ENCODE measurements around the gene ACOT9. TPM values are rescaled to one million over a fixed set of nuclear protein-coding genes. Genes with fewer than 3 reads are reported as not detected.
"Not testable (repeated sequence)": the region's sequence is repeated elsewhere in the genome, so short reads cannot be mapped to it uniquely, and the experiment has no call there.

ACOT9 gene
- 75.4 and 85.5 TPM in 2 replicates for total RNA-seq (2014; rRNA removed; shearing (Covaris generic))

GRCh38 chrX:23742697-23743622 is at the start of gene ACOT9:
Gene ACOT9 (minus strand): TSS chrX:23743276. CDS start chrX:23743144, 132 bp downstream.
- DNase-seq (ENCODE audit: low read depth), result peak; percentile 93

GRCh38 chrX:23790155-23790497 is 47.0 kb upstream of the ACOT9 start:
- no peak for DNase-seq (ENCODE audit: low read depth)

- no peak for DNase-seq (ENCODE audit: low read depth)
These were observed 46.5 kb upstream of the ACOT9 start for GRCh38 chrX:23789386-23790154.

- no peak for DNase-seq (ENCODE audit: low read depth)
These were observed 45.9 kb upstream of the ACOT9 start for GRCh38 chrX:23788946-23789345.

GRCh38 chrX:23788521-23788920 is 45.4 kb upstream of the ACOT9 start:
- no peak for DNase-seq (ENCODE audit: low read depth)

GRCh38 chrX:23787745-23788118 is 44.7 kb upstream of the ACOT9 start:
- no peak for DNase-seq (ENCODE audit: low read depth)

- no peak for DNase-seq (ENCODE audit: low read depth)
These were observed 43.3 kb upstream of the ACOT9 start for GRCh38 chrX:23786268-23786815.

- DNase-seq (ENCODE audit: low read depth), result no peak
These were observed 42.5 kb upstream of the ACOT9 start for GRCh38 chrX:23785580-23785979.

GRCh38 chrX:23784470-23785331 is 41.6 kb upstream of the ACOT9 start:
- DNase-seq (ENCODE audit: low read depth), result no peak

GRCh38 chrX:23783589-23784469 is 40.8 kb upstream of the ACOT9 start:
- no peak for DNase-seq (ENCODE audit: low read depth)

GRCh38 chrX:23782863-23783588 is 40.0 kb upstream of the ACOT9 start, which contains the start of gene SAT1:
Gene SAT1 (plus strand): TSS chrX:23783173. CDS start chrX:23783352, 179 bp downstream.
- DNase-seq (ENCODE audit: low read depth), result peak; percentile 94

- DNase-seq (ENCODE audit: low read depth), result no peak
These were observed 39.4 kb upstream of the ACOT9 start for GRCh38 chrX:23782455-23782854.

- peak; percentile 78 for DNase-seq (ENCODE audit: low read depth)
These were observed 35.9 kb upstream of the ACOT9 start for GRCh38 chrX:23779025-23779424.

- DNase-seq (ENCODE audit: low read depth), result no peak
These were observed 33.3 kb upstream of the ACOT9 start for GRCh38 chrX:23776363-23776762.

- peak; percentile 21 for DNase-seq (ENCODE audit: low read depth)
These were observed 30.6 kb upstream of the ACOT9 start for GRCh38 chrX:23773601-23774175.

- DNase-seq (ENCODE audit: low read depth), result not testable (repeated sequence)
These were observed 28.0 kb upstream of the ACOT9 start for GRCh38 chrX:23771086-23771485.

- no peak for DNase-seq (ENCODE audit: low read depth)
These were observed 27.1 kb upstream of the ACOT9 start for GRCh38 chrX:23770142-23770541.

GRCh38 chrX:23766650-23767551 is 23.8 kb upstream of the ACOT9 start:
- no peak for DNase-seq (ENCODE audit: low read depth)
